B cell (primary cell): ENCODE results near the gene GGN. TPM values are rescaled to one million over a fixed set of nuclear protein-coding genes. Genes with fewer than 3 reads are reported as not detected.

Experiments
- ATAC-seq: fragments of 200-7000 bp; cut with Tn5 transposase; one replicate; pipeline ENCODE4 v1.10.0; 2021; ENCODE audit warnings: low read depth, mild to moderate bottlenecking, moderate number of reproducible peaks, moderate library complexity
- CTCF ChIA-PET: fragments of 350-600 bp; sonication (Branson Sonifier 250); formaldehyde crosslinking; loops from one replicate; lab custom pipeline; 2021; ENCODE audit warnings: antibody characterized with exemption, inconsistent platforms; lab: Charles Lee
- POLR2A ChIA-PET: fragments of 350-600 bp; sonication (Branson Sonifier 250); formaldehyde crosslinking; loops from one replicate; lab custom pipeline; 2021; ENCODE audit warnings: antibody characterized with exemption; lab: Charles Lee
- DNase-seq: peaks from one replicate; pipeline ENCODE4 v3.0.0; 2013
- H2AFZ ChIP-seq: 2 replicates; pipeline ENCODE4 v1.6.1; 2012; ENCODE audit warnings: mild to moderate bottlenecking, low read depth, low read length; ENCODE audit not compliant: insufficient read depth, poor library complexity, severe bottlenecking
- H3K27ac ChIP-seq, 2 donors: 1 replicate in 1 of 2; 2 replicates in 1 of 2; pipeline ENCODE4 v1.5.1; 2012 to 2013; ENCODE audit warnings: low read length in 2 of 2, mild to moderate bottlenecking in 2 of 2, moderate library complexity in 1 of 2
- H3K27me3 ChIP-seq, 4 experiments: fragments of 200-600 bp in 1 of 4; sonication (generic) in 1 of 4; replicated peaks in 1 of 4; 1 replicate in 2 of 4; 2 replicates in 2 of 4; pipeline versions ENCODE4 v1.6.1 to v1.7.0; 2013 to 2016; ENCODE audit warnings: low read length in 3 of 4, mild to moderate bottlenecking in 2 of 4, mixed read lengths in 1 of 4, moderate library complexity in 1 of 4; ENCODE audit not compliant: insufficient read depth in 4 of 4, control insufficient read depth in 3 of 4; ENCODE audit errors: control extremely low read depth in 1 of 4
- H3K36me3 ChIP-seq, 2 experiments: replicated peaks in 1 of 2; 1 replicate in 1 of 2; 2 replicates in 1 of 2; pipeline versions ENCODE4 v1.6.1 to v1.7.1; 2013; ENCODE audit warnings: low read length in 1 of 2; ENCODE audit not compliant: insufficient read depth in 2 of 2, control insufficient read depth in 1 of 2; ENCODE audit errors: control extremely low read depth in 1 of 2, extremely low read depth in 1 of 2
- H3K4me1 ChIP-seq, 2 donors: fragments of 200-600 bp in 1 of 2; sonication (generic) in 1 of 2; 1 replicate in 1 of 2; 2 replicates in 1 of 2; pipeline versions ENCODE4 v1.5.1 to v1.6.1; 2013 to 2017; ENCODE audit warnings: low read length in 2 of 2; ENCODE audit not compliant: control insufficient read depth in 2 of 2, insufficient read depth in 2 of 2
- H3K4me2 ChIP-seq: replicated peaks from 2 replicates; pipeline ENCODE3; 2012; ENCODE audit warnings: mild to moderate bottlenecking, low read depth, low read length; ENCODE audit not compliant: poor library complexity, severe bottlenecking
- H3K4me3 ChIP-seq, 5 experiments: fragments of 200-600 bp in 1 of 5; sonication (generic) in 1 of 5; 1 replicate in 3 of 5; 2 replicates in 2 of 5; pipeline versions ENCODE4 v1.5.1 to v1.7.0; 2011 to 2016; ENCODE audit warnings: low read length in 4 of 5, mild to moderate bottlenecking in 4 of 5, low read depth in 2 of 5, control low read depth in 1 of 5, moderate library complexity in 1 of 5; ENCODE audit not compliant: insufficient read depth in 1 of 5; ENCODE audit errors: control extremely low read depth in 1 of 5, extremely low read depth in 1 of 5
- H3K79me2 ChIP-seq: fragments of 200-600 bp; sonication (generic); one replicate; pipeline ENCODE4 v1.6.0; 2016; ENCODE audit warnings: low read length; ENCODE audit not compliant: control insufficient read depth, insufficient read depth
- H3K9ac ChIP-seq: fragments of 200-600 bp; sonication (generic); 2 replicates; pipeline ENCODE4 v1.6.1; 2017; ENCODE audit warnings: mild to moderate bottlenecking, low read length, moderate library complexity
- H3K9me3 ChIP-seq, 3 donors: one replicate each; pipeline versions ENCODE4 v1.6.1 to v1.7.1; 2013; ENCODE audit warnings: low read length in 2 of 3; ENCODE audit not compliant: control insufficient read depth in 2 of 3, insufficient read depth in 1 of 3; ENCODE audit errors: control extremely low read depth in 1 of 3
- H4K20me1 ChIP-seq: 2 replicates; pipeline ENCODE4 v1.6.0; 2012; ENCODE audit warnings: mild to moderate bottlenecking, low read length; ENCODE audit not compliant: insufficient read depth, control insufficient read depth, poor library complexity, severe bottlenecking
- H3K27ac Mint-ChIP-seq: one replicate; pipeline ENCODE4 v1.8.0; 2021; ENCODE audit warnings: mixed read lengths
- H3K27me3 Mint-ChIP-seq: one replicate; pipeline ENCODE4 v1.8.0; 2021; ENCODE audit warnings: mixed read lengths
- H3K4me1 Mint-ChIP-seq: one replicate; pipeline ENCODE4 v1.8.0; 2021; ENCODE audit warnings: mixed read lengths
- H3K4me3 Mint-ChIP-seq: one replicate; pipeline ENCODE4 v1.8.0; 2021; ENCODE audit warnings: mixed read lengths
- H3K9me3 Mint-ChIP-seq: one replicate; pipeline ENCODE4 v1.8.0; 2022; ENCODE audit warnings: mixed read lengths; ENCODE audit not compliant: insufficient read depth
- EZH2 ChIP-seq: IDR thresholded peaks from 2 replicates; pipeline ENCODE4 v1.6.1; 2012; ENCODE audit warnings: borderline replicate concordance, low read depth, mild to moderate bottlenecking, moderate library complexity, low read length; ENCODE audit not compliant: insufficient read depth, poor library complexity, severe bottlenecking
- WGBS: methylation state at CpG from one replicate; pipeline ENCODE4 v1.1.5; 2013; ENCODE audit warnings: missing lambda C conversion rate; ENCODE audit not compliant: insufficient coverage; 5-methylcytosine and 5-hydroxymethylcytosine counted together
- intact Hi-C: fragments of 100-400 bp; cut with micrococcal nuclease; formaldehyde crosslinking; loops from one replicate; pipeline ENCODE4 v1.10.0; 2022
- polyA plus RNA-seq: library from polyadenylated mRNA; depleted of rRNA; stranded (reverse); fragments of >200 nt; gene quantifications from 2 replicates; pipeline ENCODE4 v1.2.3, GENCODE V29; 2012
- total RNA-seq, 2 donors: library from RNA; stranded (reverse); fragments of 120-200 nt in 1 of 2; gene quantifications; 1 replicate in 1 of 2; 2 replicates in 1 of 2; pipeline versions ENCODE4 v1.2.3 to v1.2.4, GENCODE V29; 2013 to 2022
- TF ChIP-seq, protein P1 (sequence below): fragments of 200-600 bp; IDR thresholded peaks from one replicate; pipeline ENCODE4 v1.8.0; 2022; ENCODE audit warnings: antibody characterized with exemption, mild to moderate bottlenecking

Gene GGN
- total and polyA plus RNA-seq, 2 donors (not counting 1 experiment from before 2014, with no cell fraction given): 0.34 TPM; not detected in 1

DNA sequence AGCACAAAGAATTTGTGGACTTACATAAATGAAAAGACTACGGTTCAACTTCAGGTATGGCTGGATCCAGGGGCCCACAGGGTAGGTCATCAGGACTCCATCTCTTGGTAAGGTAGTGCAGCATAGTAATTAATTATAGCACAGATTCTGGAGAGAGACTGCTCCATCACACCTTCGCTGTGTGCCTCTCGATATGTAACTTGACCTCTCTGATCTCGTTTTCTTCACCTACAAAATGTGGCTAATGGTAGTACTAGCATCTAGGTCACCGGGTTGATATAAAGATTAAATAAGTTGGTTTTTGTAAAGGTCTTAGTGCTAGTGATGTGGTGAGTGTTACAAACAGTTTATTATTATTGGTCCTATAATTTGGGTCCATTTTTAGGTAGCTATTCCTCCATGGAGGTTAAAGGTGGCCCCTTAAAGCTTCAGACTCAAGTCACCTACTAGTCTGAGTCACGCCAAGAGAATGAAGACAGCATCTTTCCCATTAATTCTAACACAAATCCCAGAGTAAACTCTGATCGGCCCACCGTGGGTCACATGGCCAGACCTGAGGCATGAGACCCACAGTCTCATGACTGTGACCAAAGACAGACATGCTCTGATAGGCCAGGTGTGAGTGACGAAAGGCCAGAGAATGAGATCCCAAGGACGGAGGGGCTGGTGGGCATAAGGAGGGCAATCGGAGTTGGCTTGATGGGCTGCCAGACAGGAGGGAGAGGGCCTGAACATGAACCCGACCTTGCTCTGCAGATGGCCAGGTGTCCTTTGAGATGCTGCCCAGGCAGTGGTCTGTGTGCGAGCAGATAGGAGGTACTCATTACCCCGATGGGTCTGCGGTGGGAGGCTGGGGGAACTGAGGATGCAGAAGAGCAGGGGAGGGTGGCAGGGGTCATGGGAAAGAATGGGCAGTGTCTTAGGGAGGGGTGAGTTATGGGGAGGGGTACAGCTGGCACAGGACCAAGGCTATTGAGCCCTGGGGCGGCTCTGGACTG is 31.8 kb downstream of the GGN start:
- Mint-ChIP-seq H3K9me3 (no peaks in the 10 kb centered on the region), H3K27me3 (peaks cover 11% of the 10 kb centered on the region), H3K4me1 (peaks cover 5% of the 10 kb centered on the region), H3K4me3 (no peak overlapping the region), H3K27ac (no peak overlapping the region)
- no peak overlapping the region for H2AFZ ChIP-seq
- ChIA-PET CTCF (no interaction called here), POLR2A (no interaction called here)
- H3K79me2 ChIP-seq: no peaks in the 10 kb centered on the region
- no peak for TF ChIP-seq EZH2
- TF ChIP-seq, protein P1, sequence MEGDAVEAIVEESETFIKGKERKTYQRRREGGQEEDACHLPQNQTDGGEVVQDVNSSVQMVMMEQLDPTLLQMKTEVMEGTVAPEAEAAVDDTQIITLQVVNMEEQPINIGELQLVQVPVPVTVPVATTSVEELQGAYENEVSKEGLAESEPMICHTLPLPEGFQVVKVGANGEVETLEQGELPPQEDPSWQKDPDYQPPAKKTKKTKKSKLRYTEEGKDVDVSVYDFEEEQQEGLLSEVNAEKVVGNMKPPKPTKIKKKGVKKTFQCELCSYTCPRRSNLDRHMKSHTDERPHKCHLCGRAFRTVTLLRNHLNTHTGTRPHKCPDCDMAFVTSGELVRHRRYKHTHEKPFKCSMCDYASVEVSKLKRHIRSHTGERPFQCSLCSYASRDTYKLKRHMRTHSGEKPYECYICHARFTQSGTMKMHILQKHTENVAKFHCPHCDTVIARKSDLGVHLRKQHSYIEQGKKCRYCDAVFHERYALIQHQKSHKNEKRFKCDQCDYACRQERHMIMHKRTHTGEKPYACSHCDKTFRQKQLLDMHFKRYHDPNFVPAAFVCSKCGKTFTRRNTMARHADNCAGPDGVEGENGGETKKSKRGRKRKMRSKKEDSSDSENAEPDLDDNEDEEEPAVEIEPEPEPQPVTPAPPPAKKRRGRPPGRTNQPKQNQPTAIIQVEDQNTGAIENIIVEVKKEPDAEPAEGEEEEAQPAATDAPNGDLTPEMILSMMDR: no peak
- H3K4me3 ChIP-seq: no peak overlapping the region
- DNase-seq: no peak
- H3K27me3 ChIP-seq: peaks cover 0 to 6% (median 1%) of the 10 kb centered on the region in 4 experiments
- 89% methylated on average over 10 of the region's 16 CpGs for WGBS
- intact Hi-C loops: no loop called here
- H3K4me1 ChIP-seq: no peaks in the 10 kb centered on the region
- H3K9ac ChIP-seq: no peak overlapping the region
- no peaks in the 10 kb centered on the region for H4K20me1 ChIP-seq
- H3K9me3 ChIP-seq: peaks cover 0 to 2% (median 0%) of the 10 kb centered on the region in 3 donors
- H3K27ac ChIP-seq: no peak overlapping the region
- no peak for ATAC-seq
- H3K4me2 ChIP-seq: no peak overlapping the region
- no peaks in the 10 kb centered on the region for H3K36me3 ChIP-seq

DNA sequence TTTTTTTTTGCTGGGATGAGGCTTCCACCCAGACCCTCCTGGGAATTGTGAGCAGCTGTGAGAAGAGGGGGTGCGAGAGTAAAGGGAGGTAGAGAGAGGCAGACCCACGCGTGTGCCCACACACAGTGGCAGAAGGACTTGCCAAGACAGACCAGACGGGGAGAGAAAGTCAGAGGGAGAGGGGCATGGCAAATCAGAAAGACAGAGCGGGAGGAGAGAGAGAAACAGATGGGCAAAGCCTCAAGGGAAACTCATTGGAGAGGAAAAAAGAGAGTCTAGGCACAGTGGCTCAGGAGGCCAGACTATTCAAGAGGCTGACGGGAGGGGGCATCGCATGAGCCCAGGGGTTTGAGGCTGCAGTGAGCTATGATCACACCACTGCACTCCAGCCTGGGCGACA is 35.2 kb downstream of the GGN start:
- no peaks in the 10 kb centered on the region for H3K4me1 Mint-ChIP-seq
- Histone ChIP-seq H2AFZ (no peak overlapping the region), H3K4me2 (no peak overlapping the region), H3K36me3 (no peaks in the 10 kb centered on the region), H3K27me3 (no peaks in the 10 kb centered on the region), H3K4me3 (no peak overlapping the region), H3K9me3 (no peaks in the 10 kb centered on the region), H3K9ac (no peak overlapping the region), H3K4me1 (no peaks in the 10 kb centered on the region), H3K79me2 (no peaks in the 10 kb centered on the region), H3K27ac (no peak overlapping the region), H4K20me1 (no peaks in the 10 kb centered on the region)
- intact Hi-C loops: no loop called here
- ChIA-PET CTCF (interaction anchor here (0.6 kb wide), 1 partner anchor 26 kb away, joined by 3 read pairs; no protein-coding TSS in a partner anchor), POLR2A (no interaction called here)
- WGBS: 70% methylated on average over 4 of the region's 8 CpGs
- ATAC-seq (no peak), DNase-seq (no peak)
- TF ChIP-seq EZH2: no peak
- TF ChIP-seq, protein P1: no peak
- no peak overlapping the region for H3K27ac Mint-ChIP-seq
- H3K9me3 Mint-ChIP-seq: no peaks in the 10 kb centered on the region
- H3K4me3 Mint-ChIP-seq: no peak overlapping the region
- peaks cover 7% of the 10 kb centered on the region for H3K27me3 Mint-ChIP-seq
